CD14-positive monocyte (primary cell): ENCODE data around the gene MYO1H. TPM values are rescaled to one million over a fixed set of nuclear protein-coding genes. Genes with fewer than 3 reads are reported as not detected.

Experiments
- DNase-seq, 3 donors: peaks; one replicate each; pipeline ENCODE4 v3.0.0-alpha.2; 2011 to 2022
- H2AFZ ChIP-seq: 2 replicates; pipeline ENCODE4 v1.6.0; 2012; ENCODE audit warnings: mild to moderate bottlenecking, low read depth, low read length, inconsistent platforms; ENCODE audit not compliant: insufficient read depth, poor library complexity, severe bottlenecking
- H3K27ac ChIP-seq, 2 donors: 1 replicate in 1 of 2; 2 replicates in 1 of 2; pipeline ENCODE4 v1.5.1; 2012 to 2013; ENCODE audit warnings: low read length in 2 of 2, control low read depth in 1 of 2, inconsistent platforms in 1 of 2, low read depth in 1 of 2, mild to moderate bottlenecking in 1 of 2
- H3K27me3 ChIP-seq, 2 donors: one replicate each; pipeline versions ENCODE4 v1.6.0 to v1.6.1; 2011 to 2013; ENCODE audit warnings: low read length in 2 of 2; ENCODE audit not compliant: control insufficient read depth in 2 of 2, insufficient read depth in 2 of 2
- H3K36me3 ChIP-seq, 2 donors: replicated peaks in 1 of 2; 1 replicate in 1 of 2; 2 replicates in 1 of 2; pipeline versions ENCODE4 v1.5.1 to v1.6.1; 2012 to 2013; ENCODE audit warnings: low read length in 2 of 2, control low read depth in 1 of 2, inconsistent platforms in 1 of 2, mild to moderate bottlenecking in 1 of 2; ENCODE audit not compliant: insufficient read depth in 2 of 2, control insufficient read depth in 1 of 2
- H3K4me1 ChIP-seq, 2 donors: 1 replicate in 1 of 2; 2 replicates in 1 of 2; pipeline versions ENCODE4 v1.5.1 to v1.6.1; 2012 to 2013; ENCODE audit warnings: low read length in 2 of 2, control low read depth in 1 of 2, inconsistent platforms in 1 of 2, mild to moderate bottlenecking in 1 of 2, moderate library complexity in 1 of 2; ENCODE audit not compliant: insufficient read depth in 2 of 2, control insufficient read depth in 1 of 2
- H3K4me2 ChIP-seq: replicated peaks from 2 replicates; pipeline ENCODE3; 2012; ENCODE audit warnings: low read length, moderate library complexity, mild to moderate bottlenecking; ENCODE audit not compliant: poor library complexity, severe bottlenecking; ENCODE audit errors: extremely low read depth
- H3K4me3 ChIP-seq, 3 experiments: fragments of 200-600 bp in 1 of 3; sonication (generic) in 1 of 3; replicated peaks in 1 of 3; 1 replicate in 2 of 3; 2 replicates in 1 of 3; pipeline ENCODE4 v1.5.1; 2011 to 2013; ENCODE audit warnings: low read length in 3 of 3, mild to moderate bottlenecking in 3 of 3, control low read depth in 2 of 3, low read depth in 2 of 3, inconsistent platforms in 1 of 3, moderate library complexity in 1 of 3
- H3K79me2 ChIP-seq: 2 replicates; pipeline ENCODE4 v1.6.0; 2012; ENCODE audit warnings: mild to moderate bottlenecking, control low read depth, inconsistent platforms, low read length, moderate library complexity; ENCODE audit not compliant: insufficient read depth
- H3K9ac ChIP-seq: 2 replicates; pipeline ENCODE4 v1.6.0; 2017; ENCODE audit warnings: low read length, mild to moderate bottlenecking; ENCODE audit not compliant: insufficient read depth, poor library complexity, severe bottlenecking
- H3K9me3 ChIP-seq, 2 donors: replicated peaks in 1 of 2; 1 replicate in 1 of 2; 2 replicates in 1 of 2; pipeline versions ENCODE4 v1.5.1 to v1.6.1; 2012 to 2013; ENCODE audit warnings: low read length in 2 of 2, control low read depth in 1 of 2; ENCODE audit not compliant: control insufficient read depth in 1 of 2, insufficient read depth in 1 of 2
- H4K20me1 ChIP-seq: 2 replicates; pipeline ENCODE4 v1.6.0; 2012; ENCODE audit warnings: mild to moderate bottlenecking, low read length, control low read depth, moderate library complexity; ENCODE audit not compliant: insufficient read depth
- H3K27ac Mint-ChIP-seq, 7 donors: one replicate each; pipeline ENCODE4 v1.8.0; 2020; ENCODE audit warnings: mild to moderate bottlenecking in 7 of 7, mixed read lengths in 7 of 7, moderate library complexity in 6 of 7, inconsistent platforms in 2 of 7
- H3K27me3 Mint-ChIP-seq, 3 donors: one replicate each; pipeline ENCODE4 v1.8.0; 2021 to 2022; ENCODE audit warnings: low read depth in 3 of 3, mild to moderate bottlenecking in 3 of 3, mixed read lengths in 3 of 3, moderate library complexity in 3 of 3, inconsistent platforms in 1 of 3
- H3K36me3 Mint-ChIP-seq, 2 donors: one replicate each; pipeline ENCODE4 v1.8.0; 2020; ENCODE audit warnings: mixed read lengths in 2 of 2, inconsistent platforms in 1 of 2, mild to moderate bottlenecking in 1 of 2
- H3K4me1 Mint-ChIP-seq: one replicate; pipeline ENCODE4 v1.8.0; 2020; ENCODE audit warnings: mild to moderate bottlenecking, mixed read lengths
- H3K4me3 Mint-ChIP-seq, 2 donors: one replicate each; pipeline ENCODE4 v1.8.0; 2020; ENCODE audit warnings: mild to moderate bottlenecking in 2 of 2, mixed read lengths in 2 of 2, moderate library complexity in 1 of 2
- H3K9me3 Mint-ChIP-seq, 7 donors: one replicate each; pipeline ENCODE4 v1.8.0; 2020 to 2022; ENCODE audit warnings: mixed read lengths in 7 of 7, mild to moderate bottlenecking in 6 of 7, moderate library complexity in 6 of 7, inconsistent platforms in 2 of 7
- CTCF ChIP-seq: fragments of 200-600 bp; IDR thresholded peaks from one replicate; pipeline ENCODE4 v1.8.0; 2022; ENCODE audit warnings: antibody characterized with exemption, mild to moderate bottlenecking
- WGBS: methylation state at CpG from one replicate; pipeline ENCODE4 v1.1.5; 2013; ENCODE audit warnings: missing lambda C conversion rate; ENCODE audit not compliant: insufficient coverage; 5-methylcytosine and 5-hydroxymethylcytosine counted together
- intact Hi-C, 2 donors: fragments of 100-400 bp; cut with micrococcal nuclease; formaldehyde crosslinking; loops; one replicate each; pipeline versions ENCODE4 v1.15.0 to v1.15.1; 2023
- polyA plus RNA-seq, 3 donors: library from polyadenylated mRNA; depleted of rRNA in 1 of 3; unstranded in 2 of 3; stranded (reverse) in 1 of 3; fragments of 300-500 nt in 2 of 3; fragments of >200 nt in 1 of 3; fragmentation: Illumina TruSeq in 2 of 3; gene quantifications; 1 replicate in 2 of 3; 2 replicates in 1 of 3; pipeline ENCODE4 v1.2.3, GENCODE V29; 2012 to 2021

Gene MYO1H
- polyA plus RNA-seq, 3 donors, result not detected

GRCh38 chr12:109386059-109386433 is 38.3 kb downstream of the MYO1H start:
- Mint-ChIP-seq H3K27me3 (peaks cover 0 to 9% (median 5%) of the 10 kb centered on the region in 3 donors), H3K4me3 (no peak overlapping the region), H3K36me3 (no peaks in the 10 kb centered on the region), H3K9me3 (peaks cover 0 to 6% (median 3%) of the 10 kb centered on the region in 7 donors), H3K4me1 (no peaks in the 10 kb centered on the region), H3K27ac (no peak overlapping the region)
- no peaks in the 10 kb centered on the region for H3K36me3 ChIP-seq
- peaks cover 0 to 5% of the 10 kb centered on the region in 2 donors for H3K9me3 ChIP-seq
- H3K27me3 ChIP-seq, result no peaks in the 10 kb centered on the region
- no peak overlapping the region for H3K9ac ChIP-seq
- H3K4me2 ChIP-seq, result no peak overlapping the region
- intact Hi-C loops, result no loop called here
- H4K20me1 ChIP-seq, result no peaks in the 10 kb centered on the region
- H3K4me3 ChIP-seq, result no peak overlapping the region
- H3K4me1 ChIP-seq, result no peaks in the 10 kb centered on the region
- no peak for TF ChIP-seq CTCF
- H3K79me2 ChIP-seq, result no peaks in the 10 kb centered on the region
- DNase-seq, result no peak
- no peak overlapping the region for H3K27ac ChIP-seq
- H2AFZ ChIP-seq, result no peak overlapping the region
- WGBS, result 58% methylated on average over 2 of the region's 5 CpGs

- Mint-ChIP-seq H3K4me3 (no peak overlapping the region), H3K27ac (peak overlapping the region in 1 of 7 donors; percentile 17), H3K27me3 (peaks cover 0 to 14% (median 6%) of the 10 kb centered on the region in 3 donors), H3K4me1 (no peaks in the 10 kb centered on the region), H3K9me3 (peaks cover 0 to 6% (median 3%) of the 10 kb centered on the region in 7 donors), H3K36me3 (no peaks in the 10 kb centered on the region)
- H3K36me3 ChIP-seq, result no peaks in the 10 kb centered on the region
- TF ChIP-seq CTCF, result peak; percentile 44
- no peak overlapping the region for H3K4me2 ChIP-seq
- no peak overlapping the region for H3K27ac ChIP-seq
- H3K27me3 ChIP-seq, result no peaks in the 10 kb centered on the region
- no peaks in the 10 kb centered on the region for H3K4me1 ChIP-seq
- DNase-seq, result no peak
- H2AFZ ChIP-seq, result no peak overlapping the region
- no peak overlapping the region for H3K9ac ChIP-seq
- H4K20me1 ChIP-seq, result no peaks in the 10 kb centered on the region
- intact Hi-C loops, result no loop called here
- 95% methylated on average over 6 of the region's 9 CpGs for WGBS
- no peak overlapping the region for H3K4me3 ChIP-seq
- H3K9me3 ChIP-seq, result peaks cover 0 to 5% of the 10 kb centered on the region in 2 donors
- no peaks in the 10 kb centered on the region for H3K79me2 ChIP-seq
Measured at GRCh38 chr12:109387425-109388166, 39.9 kb downstream of the MYO1H start.
